Kidney (tissue), 14 donors: ENCODE data around the gene HDAC9. TPM values are rescaled to one million over a fixed set of nuclear protein-coding genes. Genes with fewer than 3 reads are reported as not detected.
A peak's percentile ranks its signal among the peaks of the same experiment; 100 is the strongest.

Experiments
- DNase-seq, 5 donors: peaks; one replicate each; pipeline ENCODE4 v3.0.0-alpha.2; 2013 to 2020
- FAIRE-seq: peaks from 2 replicates; lab custom pipeline; 2012; peaks lifted over from hg19 to GRCh38; lab: Jason Lieb, UNC
- H3K27ac ChIP-seq, 2 donors: one replicate each; pipeline ENCODE4 v1.7.0; 2013; ENCODE audit warnings: low read depth in 2 of 2, low read length in 2 of 2, inconsistent platforms in 1 of 2
- H3K27me3 ChIP-seq: one replicate; pipeline ENCODE4 v1.7.1; 2013; ENCODE audit warnings: low read length, inconsistent platforms; ENCODE audit not compliant: control insufficient read depth, insufficient read depth
- H3K36me3 ChIP-seq, 3 donors: one replicate each; pipeline versions ENCODE4 v1.7.0 to v1.7.1; 2013; ENCODE audit warnings: low read length in 3 of 3, control low read depth in 1 of 3, inconsistent platforms in 1 of 3; ENCODE audit not compliant: insufficient read depth in 3 of 3, control insufficient read depth in 2 of 3
- H3K4me1 ChIP-seq, 3 donors: one replicate each; pipeline versions ENCODE4 v1.7.0 to v1.7.1; 2013; ENCODE audit warnings: low read length in 3 of 3, inconsistent platforms in 1 of 3, low read depth in 1 of 3; ENCODE audit not compliant: control insufficient read depth in 2 of 3, insufficient read depth in 2 of 3
- H3K4me3 ChIP-seq, 3 donors: one replicate each; pipeline versions ENCODE4 v1.7.0 to v1.8.1; 2013; ENCODE audit warnings: low read length in 3 of 3, control low read depth in 1 of 3, inconsistent platforms in 1 of 3
- H3K9ac ChIP-seq, 3 donors: one replicate each; pipeline versions ENCODE4 v1.7.0 to v1.7.1; 2013; ENCODE audit warnings: low read length in 3 of 3, control low read depth in 1 of 3, inconsistent platforms in 1 of 3
- H3K9me3 ChIP-seq, 3 donors: one replicate each; pipeline versions ENCODE4 v1.7.0 to v1.7.1; 2013; ENCODE audit warnings: low read length in 3 of 3, control low read depth in 1 of 3, inconsistent platforms in 1 of 3; ENCODE audit not compliant: control insufficient read depth in 2 of 3, insufficient read depth in 1 of 3
- intact Hi-C: fragments of 100-400 bp; cut with DNase I; formaldehyde crosslinking; loops from one replicate; pipeline ENCODE4 v1.11.1; 2022
- polyA plus RNA-seq: library from polyadenylated mRNA; stranded (reverse); fragments of 350-450 nt; fragmentation: Illumina TruSeq; extraction: RNeasy Lipid Tissue Mini Kit (QIAGEN cat#74804); gene quantifications from one replicate; pipeline ENCODE4 v1.2.3, GENCODE V29; 2014; ENCODE audit warnings: low read depth, low replicate concordance; ENCODE audit not compliant: insufficient read depth
- total RNA-seq: library from RNA; stranded (reverse); fragmentation: NEBNext Ultra II Directional; extraction: Animal tissue kit (Norgen Biotek cat#: 25700); gene quantifications from one replicate; pipeline ENCODE4 v1.2.1, GENCODE V29; 2021
- TF ChIP-seq, protein P1 (sequence below): IDR thresholded peaks from 3 replicates; pipeline ENCODE4 v1.5.1; 2012; ENCODE audit warnings: mild to moderate bottlenecking, moderate library complexity, borderline replicate concordance; ENCODE audit not compliant: insufficient read depth; ENCODE audit errors: extremely low read depth
- donor health status: control.
- donor health status: control.
- donor health status: control.
- donor health status: control.
- donor health status: control.
- donor health status: DM: yes; HTN: yes; CAD: no.
- donor health status: Normal renal cell carcinoma (clear cell type).

The HDAC9 gene
- total and polyA plus RNA-seq, 2 donors from 2014 or later = 2.1 to 22.1 TPM

GRCh38 chr7:18541181-18541870 is 45.8 kb downstream of the HDAC9 start:
- no peak overlapping the region for H3K4me3 ChIP-seq
- peak; percentile 84 for FAIRE-seq
- peak in 3 of 5 donors; percentile 64 to 86 (median 84) for DNase-seq
- peak overlapping the region in 1 of 2 donors; percentile 30 for H3K27ac ChIP-seq
- H3K27me3 ChIP-seq = no peaks in the 10 kb centered on the region
- H3K9me3 ChIP-seq = no peaks in the 10 kb centered on the region
- no peaks in the 10 kb centered on the region for H3K36me3 ChIP-seq
- intact Hi-C loops = no loop called here
- TF ChIP-seq, protein P1, sequence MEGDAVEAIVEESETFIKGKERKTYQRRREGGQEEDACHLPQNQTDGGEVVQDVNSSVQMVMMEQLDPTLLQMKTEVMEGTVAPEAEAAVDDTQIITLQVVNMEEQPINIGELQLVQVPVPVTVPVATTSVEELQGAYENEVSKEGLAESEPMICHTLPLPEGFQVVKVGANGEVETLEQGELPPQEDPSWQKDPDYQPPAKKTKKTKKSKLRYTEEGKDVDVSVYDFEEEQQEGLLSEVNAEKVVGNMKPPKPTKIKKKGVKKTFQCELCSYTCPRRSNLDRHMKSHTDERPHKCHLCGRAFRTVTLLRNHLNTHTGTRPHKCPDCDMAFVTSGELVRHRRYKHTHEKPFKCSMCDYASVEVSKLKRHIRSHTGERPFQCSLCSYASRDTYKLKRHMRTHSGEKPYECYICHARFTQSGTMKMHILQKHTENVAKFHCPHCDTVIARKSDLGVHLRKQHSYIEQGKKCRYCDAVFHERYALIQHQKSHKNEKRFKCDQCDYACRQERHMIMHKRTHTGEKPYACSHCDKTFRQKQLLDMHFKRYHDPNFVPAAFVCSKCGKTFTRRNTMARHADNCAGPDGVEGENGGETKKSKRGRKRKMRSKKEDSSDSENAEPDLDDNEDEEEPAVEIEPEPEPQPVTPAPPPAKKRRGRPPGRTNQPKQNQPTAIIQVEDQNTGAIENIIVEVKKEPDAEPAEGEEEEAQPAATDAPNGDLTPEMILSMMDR = no peak
- H3K9ac ChIP-seq = no peak overlapping the region
- peaks cover 3 to 4% (median 3%) of the 10 kb centered on the region in 3 donors for H3K4me1 ChIP-seq

GRCh38 chr7:18541871-18542212 is 46.3 kb downstream of the HDAC9 start:
- intact Hi-C loops = no loop called here
- H3K36me3 ChIP-seq = no peaks in the 10 kb centered on the region
- FAIRE-seq (no peak), DNase-seq (no peak)
- TF ChIP-seq, protein P1 = no peak
- H3K4me1 ChIP-seq = peaks cover 3 to 4% (median 3%) of the 10 kb centered on the region in 3 donors
- no peak overlapping the region for H3K4me3 ChIP-seq
- H3K9me3 ChIP-seq = no peaks in the 10 kb centered on the region
- no peak overlapping the region for H3K9ac ChIP-seq
- no peak overlapping the region for H3K27ac ChIP-seq
- H3K27me3 ChIP-seq = no peaks in the 10 kb centered on the region

DNA sequence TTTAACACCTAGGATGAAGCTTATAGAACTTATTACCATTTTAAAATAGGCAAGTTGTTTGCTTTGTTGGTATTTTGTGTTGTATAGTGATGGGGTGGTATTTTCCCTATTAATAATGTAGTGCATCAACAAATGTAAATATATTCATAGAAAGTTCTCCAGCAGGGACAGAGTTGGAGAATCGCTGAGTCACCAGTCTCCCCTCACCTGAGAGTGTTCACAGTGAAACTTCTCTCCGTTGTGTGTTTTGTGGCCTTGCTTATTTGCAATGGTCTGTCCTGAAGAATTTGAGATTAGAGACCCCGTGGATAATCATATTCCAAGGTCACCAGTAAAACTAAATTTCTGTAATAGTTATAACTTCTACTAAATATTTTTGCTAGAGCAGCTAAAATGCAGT is 51.0 kb downstream of the HDAC9 start:
- intact Hi-C loops = no loop called here
- Histone ChIP-seq H3K4me1 (no peaks in the 10 kb centered on the region), H3K9me3 (no peaks in the 10 kb centered on the region), H3K4me3 (no peak overlapping the region), H3K36me3 (no peaks in the 10 kb centered on the region), H3K27me3 (no peaks in the 10 kb centered on the region), H3K27ac (no peak overlapping the region), H3K9ac (no peak overlapping the region)
- TF ChIP-seq, protein P1 = no peak
- FAIRE-seq (no peak), DNase-seq (no peak)
